NB4 (cell line): Measurements from ENCODE around the gene TRIM67.

Experiments
- MYC ChIP-seq: IDR thresholded peaks from 2 replicates; pipeline ENCODE4 v1.6.1; 2011; ENCODE audit warnings: low read depth, low read length
- TF ChIP-seq, protein P1 (sequence below): IDR thresholded peaks from one replicate; pipeline ENCODE4 v1.5.1; 2012; ENCODE audit warnings: low read depth, low read length

DNA sequence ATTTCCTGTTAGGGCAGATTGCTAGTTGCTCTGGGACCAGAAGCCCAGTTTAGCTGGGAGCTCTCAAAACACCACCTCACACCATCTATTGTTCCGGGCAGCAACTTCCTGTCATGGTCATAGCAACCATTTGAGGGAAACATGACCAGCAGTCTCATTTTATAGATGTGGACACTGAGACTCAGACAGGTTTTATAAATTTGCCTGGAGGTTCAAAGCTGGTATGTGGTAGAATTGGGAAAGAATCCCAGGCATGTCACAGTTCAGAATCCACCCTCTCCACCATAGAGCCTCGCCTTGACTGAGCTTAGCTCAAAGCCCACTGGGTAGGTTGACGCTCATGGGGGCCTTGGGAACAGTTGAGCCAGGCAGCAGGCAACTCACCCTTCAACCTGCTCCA is 14.0 kb upstream of the TRIM67 start:
- TF ChIP-seq MYC, result no peak
- TF ChIP-seq, protein P1, sequence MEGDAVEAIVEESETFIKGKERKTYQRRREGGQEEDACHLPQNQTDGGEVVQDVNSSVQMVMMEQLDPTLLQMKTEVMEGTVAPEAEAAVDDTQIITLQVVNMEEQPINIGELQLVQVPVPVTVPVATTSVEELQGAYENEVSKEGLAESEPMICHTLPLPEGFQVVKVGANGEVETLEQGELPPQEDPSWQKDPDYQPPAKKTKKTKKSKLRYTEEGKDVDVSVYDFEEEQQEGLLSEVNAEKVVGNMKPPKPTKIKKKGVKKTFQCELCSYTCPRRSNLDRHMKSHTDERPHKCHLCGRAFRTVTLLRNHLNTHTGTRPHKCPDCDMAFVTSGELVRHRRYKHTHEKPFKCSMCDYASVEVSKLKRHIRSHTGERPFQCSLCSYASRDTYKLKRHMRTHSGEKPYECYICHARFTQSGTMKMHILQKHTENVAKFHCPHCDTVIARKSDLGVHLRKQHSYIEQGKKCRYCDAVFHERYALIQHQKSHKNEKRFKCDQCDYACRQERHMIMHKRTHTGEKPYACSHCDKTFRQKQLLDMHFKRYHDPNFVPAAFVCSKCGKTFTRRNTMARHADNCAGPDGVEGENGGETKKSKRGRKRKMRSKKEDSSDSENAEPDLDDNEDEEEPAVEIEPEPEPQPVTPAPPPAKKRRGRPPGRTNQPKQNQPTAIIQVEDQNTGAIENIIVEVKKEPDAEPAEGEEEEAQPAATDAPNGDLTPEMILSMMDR, result no peak
